H1 (cell line): ENCODE measurements around the gene NSUN7.

Experiments used
- CBX5 ChIP-seq: fragments of 300-800, 300-1000 bp; sonication (generic); IDR thresholded peaks from 2 replicates; pipeline ENCODE4 v1.7.1; 2016; ENCODE audit warnings: antibody characterized with exemption, low read length, low read depth
- CTCF ChIP-seq, 3 experiments: IDR thresholded peaks; 1 replicate in 2 of 3; 2 replicates in 1 of 3; pipeline versions ENCODE4 v1.5.1 to v1.6.1; 2011; ENCODE audit warnings: low read length in 3 of 3, mild to moderate bottlenecking in 3 of 3, inconsistent platforms in 2 of 3, low read depth in 1 of 3, moderate library complexity in 1 of 3; ENCODE audit not compliant: insufficient read depth in 1 of 3; ENCODE audit errors: control extremely low read depth in 1 of 3

GRCh38 chr4:40718586-40718985, 31.2 kb upstream of the NSUN7 start:
- TF ChIP-seq CTCF (IDR thresholded peaks at IDR 0.05; ENCODE audit: control extremely low read depth in 1 of 3, insufficient read depth in 1 of 3, low read depth in 1 of 3, low read length in 3 of 3) (no peak), CBX5 (no peak)
